ENCODE measurements around the gene TBC1D5.

Gene TBC1D5

DNA sequence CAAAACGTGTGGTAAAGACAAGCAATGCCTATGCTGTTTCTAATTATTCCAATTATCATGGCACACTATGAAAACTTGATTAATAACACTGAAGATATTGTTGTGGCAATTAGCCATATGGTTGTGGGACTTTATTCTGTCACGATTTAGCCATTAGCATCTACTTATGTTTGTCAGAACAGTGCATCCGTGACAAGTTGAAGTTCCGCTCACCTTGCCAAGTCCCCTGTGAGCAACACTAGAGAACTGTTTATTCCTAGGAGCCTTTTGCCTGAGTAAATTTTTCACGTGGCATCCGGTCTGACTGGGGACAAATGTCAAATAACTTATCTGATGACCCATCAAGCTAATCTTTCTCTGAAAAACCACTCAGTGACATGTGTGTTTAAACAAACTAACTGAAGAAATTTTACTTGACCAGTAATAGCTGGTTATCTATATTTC is 403.3 kb downstream of the TBC1D5 start:
- DNase-seq, result no peak

- DNase-seq, result no peak
These were observed 406.1 kb downstream of the TBC1D5 start for GRCh38 chr3:17336291-17336690.

- DNase-seq, result no peak
These were observed 408.5 kb downstream of the TBC1D5 start for GRCh38 chr3:17333893-17334292.

DNA sequence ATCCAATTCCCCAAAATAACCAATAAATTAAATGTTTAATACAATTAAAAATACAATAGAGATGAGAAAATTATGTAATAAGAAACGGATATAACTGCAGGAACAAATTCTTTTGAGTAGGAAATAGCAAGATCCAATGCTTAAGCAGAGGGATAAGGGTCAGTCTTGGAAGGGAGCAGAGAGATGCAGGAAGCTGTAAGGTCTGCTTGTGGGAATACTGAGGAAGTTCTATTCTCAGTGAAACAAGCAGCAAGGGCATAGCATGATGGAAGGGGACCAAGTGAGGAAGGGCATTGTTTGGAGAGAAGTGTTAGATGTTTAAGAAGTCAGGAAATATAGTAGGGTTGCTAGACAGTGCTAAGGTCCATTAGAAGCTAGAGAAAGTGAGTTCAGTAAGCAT is 409.0 kb downstream of the TBC1D5 start:
- no peak for DNase-seq

DNA sequence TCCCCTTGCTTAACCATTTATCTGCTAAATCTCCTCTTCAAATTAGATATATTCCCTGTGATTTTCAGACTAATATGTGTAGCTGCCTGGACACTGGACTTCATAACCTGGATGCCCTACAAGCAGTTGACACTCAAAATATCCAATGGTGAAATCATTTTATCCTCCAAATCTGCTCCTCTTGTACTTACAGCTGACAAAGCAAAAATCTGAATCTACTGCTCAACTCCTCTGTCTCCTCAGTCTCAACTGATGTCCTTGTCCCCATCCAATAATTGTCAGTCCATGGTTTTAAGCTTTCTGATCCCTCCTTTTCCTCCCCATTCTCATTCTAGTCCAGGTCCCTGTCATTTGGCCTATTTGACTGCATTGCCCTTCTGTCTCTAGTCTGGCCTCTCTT is 411.8 kb downstream of the TBC1D5 start:
- DNase-seq, result no peak

DNA sequence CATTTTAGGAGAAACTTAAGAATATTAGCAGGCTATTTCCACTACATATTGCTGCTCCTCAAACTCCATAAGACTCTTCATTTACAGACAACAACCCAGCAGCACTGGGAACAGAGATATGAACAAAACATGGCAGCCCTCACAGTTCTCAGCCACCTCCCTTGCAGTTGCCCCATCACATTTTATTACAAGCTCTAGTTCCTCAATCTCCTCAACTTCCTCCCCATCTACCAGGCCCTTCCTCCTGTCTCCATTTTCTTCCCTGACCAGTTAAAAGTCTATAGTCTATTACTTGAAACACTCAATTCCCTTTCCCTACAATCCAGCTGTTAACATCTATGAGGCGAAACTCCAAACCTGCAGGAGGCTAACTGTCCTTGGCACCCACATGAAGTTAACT is 412.5 kb downstream of the TBC1D5 start:
- no peak for DNase-seq

DNA sequence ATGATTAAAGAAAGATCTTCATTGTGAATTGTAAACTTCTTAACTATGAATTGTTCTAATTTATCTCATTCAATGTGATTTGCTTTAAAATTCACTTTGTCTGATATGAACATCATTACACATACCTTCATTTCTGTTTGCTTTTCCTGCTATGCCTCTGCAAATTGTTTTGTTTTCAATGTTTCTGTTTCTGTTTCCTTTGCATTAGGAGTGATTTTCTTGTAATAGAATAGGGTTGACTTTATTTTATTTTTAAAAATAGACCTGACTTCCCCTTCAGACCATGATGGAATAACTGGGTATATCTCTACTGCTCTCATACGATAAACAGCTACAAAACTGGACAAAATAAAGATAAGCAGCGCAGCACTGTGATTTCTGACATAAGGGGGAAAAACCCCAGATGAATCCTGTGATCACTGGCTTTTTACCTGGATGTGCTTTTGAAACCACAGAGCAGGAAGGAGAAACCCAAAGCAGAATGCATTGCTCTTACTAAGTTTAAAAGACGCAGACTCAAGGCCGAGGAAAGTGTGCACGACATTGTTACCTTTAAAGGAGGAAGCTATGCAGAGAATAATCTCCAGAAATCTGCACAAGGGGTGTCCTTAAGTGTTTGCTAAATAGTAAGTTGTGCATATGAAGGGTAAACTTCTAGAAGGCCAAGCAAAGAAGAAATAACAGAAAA is 420.2 kb downstream of the TBC1D5 start:
- DNase-seq, result no peak

DNA sequence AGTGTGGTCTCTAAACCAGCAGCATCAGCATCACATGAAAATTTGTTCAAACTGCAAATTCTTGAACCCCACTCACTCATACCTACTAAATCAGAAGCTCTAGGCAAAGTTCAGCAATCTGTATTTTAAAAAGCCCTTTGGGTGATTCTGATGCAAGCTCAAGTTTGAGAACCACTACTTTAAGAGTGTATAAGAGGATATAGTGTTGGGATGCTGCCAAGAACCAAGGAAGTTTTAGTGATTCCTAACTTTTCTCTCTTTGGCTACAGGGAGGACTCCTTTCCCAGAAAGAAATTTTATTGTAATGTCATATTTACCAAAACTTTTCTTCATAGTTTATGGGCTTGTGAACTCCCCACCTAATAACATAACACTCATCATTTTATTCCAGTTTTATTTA is 422.2 kb downstream of the TBC1D5 start:
- DNase-seq, result no peak

GRCh38 chr3:17315897-17316296 is 426.5 kb downstream of the TBC1D5 start:
- no peak for DNase-seq

DNA sequence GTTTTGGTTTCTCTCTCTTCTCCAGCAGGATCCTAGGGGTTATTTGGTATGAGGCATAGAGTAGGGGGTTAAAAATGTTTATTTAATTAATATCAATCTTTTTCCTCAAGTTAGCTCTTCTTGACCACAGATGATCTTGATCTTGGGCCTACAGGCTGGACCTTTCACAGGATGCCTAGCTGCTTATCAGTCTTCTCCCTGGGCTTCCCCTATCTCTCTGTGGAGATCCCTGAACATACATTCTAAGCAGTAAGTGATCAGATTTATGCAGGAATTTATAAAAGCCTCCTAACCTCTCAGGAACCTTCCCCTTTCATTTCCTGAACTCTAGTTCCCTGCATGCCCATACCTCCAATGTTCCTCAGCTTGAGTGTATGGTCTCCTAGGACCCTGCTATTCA is 428.3 kb downstream of the TBC1D5 start:
- DNase-seq, result no peak

DNA sequence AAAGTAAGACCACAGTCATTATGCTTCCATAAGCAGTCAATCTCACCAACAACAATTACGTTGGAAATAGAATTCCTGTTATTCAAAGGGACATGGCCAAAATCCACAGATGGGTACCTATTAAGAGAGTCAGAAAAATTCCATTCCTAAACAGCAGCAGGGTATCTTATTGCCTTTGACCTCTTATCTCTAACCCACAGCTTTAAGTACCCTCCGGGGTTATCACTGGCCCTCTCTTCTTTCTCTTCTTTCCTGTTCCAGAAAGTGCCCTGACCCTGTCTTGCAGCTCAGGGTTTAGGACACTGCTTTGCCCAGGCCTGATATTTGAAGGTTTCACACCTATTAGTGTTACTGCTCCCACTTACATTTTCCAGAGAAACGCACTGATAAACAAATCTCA is 428.7 kb downstream of the TBC1D5 start:
- DNase-seq, result no peak

DNA sequence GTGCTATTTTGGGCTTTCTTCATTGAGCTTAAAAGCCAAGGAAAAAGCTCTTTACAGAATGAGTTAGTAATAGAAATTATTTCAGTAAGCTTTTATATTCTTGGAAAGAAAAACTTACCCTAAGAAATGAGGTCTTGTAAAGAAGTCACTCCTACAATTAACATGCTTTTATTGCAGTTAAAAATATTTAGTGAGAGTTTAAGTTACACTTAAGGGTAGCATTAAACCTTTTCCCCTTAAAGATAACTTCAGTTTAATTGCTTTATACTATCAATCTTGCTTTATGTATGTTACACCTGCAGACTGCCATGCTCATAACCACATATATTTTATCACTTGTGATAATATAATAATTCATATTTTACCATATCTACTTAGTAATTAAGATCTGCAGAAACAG is 431.4 kb downstream of the TBC1D5 start:
- no peak for DNase-seq

GRCh38 chr3:17307887-17308286 is 434.5 kb downstream of the TBC1D5 start:
- no peak for DNase-seq

GRCh38 chr3:17307482-17307881 is 434.9 kb downstream of the TBC1D5 start:
- DNase-seq, result no peak

DNA sequence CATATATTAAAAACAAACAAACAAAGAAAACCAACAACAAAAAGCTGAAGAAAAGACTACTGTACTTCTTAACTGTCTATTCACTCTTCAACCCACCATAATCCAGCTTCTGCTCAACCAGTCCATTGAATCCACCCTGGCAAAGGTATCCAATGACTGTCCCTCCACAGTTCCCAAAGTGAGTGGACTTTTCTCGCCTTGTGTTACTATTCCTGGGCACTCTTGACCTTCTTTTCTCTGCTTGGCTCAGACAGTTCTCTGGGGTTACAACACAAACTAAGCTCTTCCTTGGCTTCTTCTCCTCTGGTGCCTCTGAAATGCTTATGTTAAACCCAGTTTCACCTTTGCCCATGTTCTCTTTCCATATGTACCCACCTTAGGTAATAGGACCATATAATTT is 437.5 kb downstream of the TBC1D5 start:
- no peak for DNase-seq

- DNase-seq, result no peak
These were observed 439.7 kb downstream of the TBC1D5 start for GRCh38 chr3:17302774-17303173.

DNA sequence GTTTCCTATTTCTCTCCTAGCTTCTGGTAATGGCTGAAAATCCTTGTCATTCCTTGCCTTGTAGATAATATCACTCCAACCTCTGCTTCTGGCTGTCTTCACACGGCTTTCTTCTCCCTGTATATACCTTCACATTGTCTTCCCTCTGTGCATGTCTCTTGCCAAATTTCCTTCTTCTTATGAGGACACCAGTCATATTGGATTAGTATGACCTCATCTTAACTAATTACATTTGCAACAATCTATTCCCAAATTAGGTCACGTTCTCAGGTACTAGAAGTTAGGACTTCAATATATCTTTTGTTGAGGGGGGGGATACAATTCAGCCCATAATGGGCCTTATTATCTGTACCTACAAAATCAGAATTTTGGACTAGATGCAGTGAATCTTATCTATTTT is 440.3 kb downstream of the TBC1D5 start:
- DNase-seq, result no peak

DNA sequence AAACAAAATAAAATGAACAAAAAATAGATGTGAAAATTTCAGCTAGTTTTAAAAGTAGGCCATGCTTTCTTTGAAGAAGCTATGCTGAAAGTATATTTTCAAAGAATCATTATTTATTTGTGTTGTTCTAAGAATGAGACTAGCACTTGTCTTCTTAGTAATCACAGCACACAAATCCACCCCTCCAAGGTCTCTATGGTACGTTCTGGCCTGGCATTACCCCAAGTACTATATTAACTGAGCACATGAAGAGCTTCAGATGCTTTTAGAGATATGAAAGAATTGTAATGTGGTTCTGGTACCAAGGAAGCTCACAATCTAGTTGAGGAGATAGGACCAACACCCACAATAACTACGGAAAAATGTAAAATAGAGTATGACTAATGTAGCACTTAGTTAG is 441.2 kb downstream of the TBC1D5 start:
- no peak for DNase-seq

GRCh38 chr3:17300441-17300840 is 442.0 kb downstream of the TBC1D5 start:
- DNase-seq, result no peak

GRCh38 chr3:17298038-17298437 is 444.4 kb downstream of the TBC1D5 start:
- DNase-seq, result no peak

DNA sequence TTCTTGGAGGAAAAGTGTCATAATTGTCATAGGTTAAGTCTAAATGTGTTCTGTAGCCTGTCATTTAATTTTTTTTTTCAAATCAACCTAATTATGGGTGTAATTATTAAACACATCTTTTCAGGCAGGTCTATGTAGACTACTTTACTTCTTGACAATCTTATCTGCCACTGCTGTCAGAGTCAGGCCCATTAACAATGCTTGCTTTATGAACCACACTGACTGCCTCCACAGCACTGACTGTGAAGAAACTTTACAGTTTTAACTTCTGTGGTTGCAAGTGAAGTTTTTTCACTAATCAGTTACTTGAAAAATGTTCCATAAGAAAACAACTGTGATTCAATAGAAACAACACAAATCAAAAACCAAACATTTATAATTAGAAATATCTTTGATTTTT is 449.9 kb downstream of the TBC1D5 start:
- no peak for DNase-seq

DNA sequence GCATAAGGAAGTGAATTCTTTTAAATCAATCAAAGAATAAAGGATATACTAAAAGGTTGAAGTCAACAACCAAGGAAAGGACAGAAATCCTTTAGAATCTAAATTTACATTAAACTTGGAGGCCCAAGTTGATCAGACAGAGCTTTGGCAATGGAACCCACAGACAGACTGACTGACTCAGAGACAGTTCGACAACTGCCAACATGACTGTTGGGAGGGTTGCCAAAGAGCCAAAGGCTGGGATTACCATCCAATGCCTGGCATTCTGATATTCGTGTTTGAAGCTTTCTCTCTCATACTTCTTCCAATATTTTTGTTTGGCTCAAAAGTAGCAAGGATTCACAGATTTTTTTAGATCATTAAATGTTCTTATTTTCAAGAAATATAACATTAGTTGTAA is 451.5 kb downstream of the TBC1D5 start:
- DNase-seq, result no peak

- DNase-seq, result no peak
These were observed 453.5 kb downstream of the TBC1D5 start for GRCh38 chr3:17288839-17289399.

- DNase-seq, result no peak
These were observed 455.3 kb downstream of the TBC1D5 start for GRCh38 chr3:17287006-17287689.

- no peak for DNase-seq
These were observed 464.4 kb downstream of the TBC1D5 start for GRCh38 chr3:17278006-17278405.
